Liver (tissue), 9 donors: ENCODE results near the gene NOL4L. TPM values are rescaled to one million over a fixed set of nuclear protein-coding genes. Genes with fewer than 3 reads are reported as not detected.

Experiments used
- DNase-seq: peaks from one replicate; pipeline ENCODE4 v3.0.0-alpha.2; 2017; ENCODE audit warnings: low spot score
- H3K27ac ChIP-seq, 2 donors: one replicate each; pipeline ENCODE4 v1.7.0; 2013; ENCODE audit warnings: inconsistent platforms in 2 of 2, low read length in 2 of 2, control low read depth in 1 of 2, low read depth in 1 of 2, mild to moderate bottlenecking in 1 of 2
- H3K27me3 ChIP-seq, 4 donors: one replicate each; pipeline versions ENCODE4 v1.6.1 to v1.7.0; 2013; ENCODE audit warnings: low read length in 3 of 4, inconsistent platforms in 1 of 4, mild to moderate bottlenecking in 1 of 4, moderate library complexity in 1 of 4; ENCODE audit not compliant: control insufficient read depth in 4 of 4, insufficient read depth in 4 of 4
- H3K36me3 ChIP-seq, 4 donors: one replicate each; pipeline versions ENCODE4 v1.6.1 to v1.7.0; 2013; ENCODE audit warnings: low read length in 3 of 4, mild to moderate bottlenecking in 3 of 4, low read depth in 1 of 4, moderate library complexity in 1 of 4; ENCODE audit not compliant: control insufficient read depth in 4 of 4, insufficient read depth in 3 of 4
- H3K4me1 ChIP-seq, 4 donors: one replicate each; pipeline versions ENCODE4 v1.6.1 to v1.7.0; 2013; ENCODE audit warnings: low read length in 3 of 4, mild to moderate bottlenecking in 3 of 4, moderate library complexity in 1 of 4; ENCODE audit not compliant: control insufficient read depth in 4 of 4, insufficient read depth in 4 of 4
- H3K4me3 ChIP-seq, 3 donors: one replicate each; pipeline versions ENCODE4 v1.6.1 to v1.7.0; 2013; ENCODE audit warnings: low read length in 3 of 3, control low read depth in 1 of 3, low read depth in 1 of 3, mild to moderate bottlenecking in 1 of 3
- H3K9ac ChIP-seq, 2 donors: one replicate each; pipeline ENCODE4 v1.7.0; 2013; ENCODE audit warnings: low read length in 2 of 2, mild to moderate bottlenecking in 2 of 2, moderate library complexity in 2 of 2, control low read depth in 1 of 2, low read depth in 1 of 2
- H3K9me3 ChIP-seq, 4 donors: one replicate each; pipeline versions ENCODE4 v1.6.1 to v1.7.0; 2013; ENCODE audit warnings: low read length in 3 of 4; ENCODE audit not compliant: control insufficient read depth in 4 of 4
- FOXA1 ChIP-seq: IDR thresholded peaks from 2 replicates; pipeline ENCODE4 v1.6.1; 2016; ENCODE audit warnings: antibody characterized with exemption
- GABPA ChIP-seq, 2 donors: IDR thresholded peaks in 1 of 2; conservative IDR thresholded peaks in 1 of 2; 2 replicates each; pipeline ENCODE4 v1.6.1; 2016; ENCODE audit warnings: antibody characterized with exemption in 2 of 2, mild to moderate bottlenecking in 1 of 2, moderate library complexity in 1 of 2
- HNF4A ChIP-seq, 2 donors: conservative IDR thresholded peaks; 2 replicates each; pipeline ENCODE4 v1.6.1; 2016; ENCODE audit warnings: antibody characterized with exemption in 2 of 2, mild to moderate bottlenecking in 2 of 2
- HNF4G ChIP-seq: IDR thresholded peaks from 2 replicates; pipeline ENCODE4 v1.6.1; 2016; ENCODE audit warnings: antibody characterized with exemption
- NR2F2 ChIP-seq: IDR thresholded peaks from 2 replicates; pipeline ENCODE4 v1.6.1; 2016; ENCODE audit warnings: antibody characterized with exemption
- RAD21 ChIP-seq, 2 donors: IDR thresholded peaks; 2 replicates each; pipeline ENCODE4 v1.6.1; 2016; ENCODE audit warnings: antibody characterized with exemption in 2 of 2, mild to moderate bottlenecking in 2 of 2
- TAF1 ChIP-seq: conservative IDR thresholded peaks from 2 replicates; pipeline ENCODE4 v1.6.1; 2016; ENCODE audit warnings: antibody characterized with exemption, mild to moderate bottlenecking
- YY1 ChIP-seq: IDR thresholded peaks from 2 replicates; pipeline ENCODE4 v1.6.1; 2016; ENCODE audit warnings: antibody characterized with exemption, mild to moderate bottlenecking
- WGBS: extraction: QIAGEN DNeasy Blood & Tissue Kit; methylation state at CpG from one replicate; pipeline ENCODE4 v1.1.7; 2013; 5-methylcytosine and 5-hydroxymethylcytosine counted together
- polyA plus RNA-seq, 2 donors: library from polyadenylated mRNA; stranded (reverse) in 1 of 2; unstranded in 1 of 2; fragments of 200-250 nt in 1 of 2; fragments of >200 nt in 1 of 2; fragmentation: Nextera tagmentation in 1 of 2; extraction: Ambion mirVana in 1 of 2; gene quantifications; one replicate each; pipeline versions ENCODE4 v1.2.1 to v1.2.3, GENCODE V29; 2013 to 2015
- total RNA-seq, 2 donors: library from RNA; depleted of rRNA; stranded (reverse); fragments of >200 nt; gene quantifications; one replicate each; pipeline ENCODE4 v1.2.3, GENCODE V29; 2014
- TF ChIP-seq, protein P1 (sequence below): IDR thresholded peaks from 2 replicates; pipeline ENCODE4 v1.6.1; 2016; ENCODE audit warnings: antibody characterized with exemption
- TF ChIP-seq, protein P2 (sequence below): fragments of 150-350 bp; IDR thresholded peaks from 2 replicates; pipeline ENCODE4 v1.5.1; 2017; ENCODE audit warnings: improper control_type of control experiment, low read depth, low read length; ENCODE audit not compliant: missing input control
- TF ChIP-seq, protein P3 (sequence below): IDR thresholded peaks from 2 replicates; pipeline ENCODE4 v1.6.1; 2016; ENCODE audit warnings: antibody characterized with exemption, mild to moderate bottlenecking
- TF ChIP-seq, protein P4 (sequence below): IDR thresholded peaks from 2 replicates; pipeline ENCODE4 v1.6.1; 2016; ENCODE audit warnings: antibody characterized with exemption
- donor health status: healthy.
- donor health status: healthy.
- donor health status: healthy.
- donor health status: healthy.
- donor health status: healthy.

The NOL4L gene
- total and polyA plus RNA-seq, 4 donors, result 2.2 to 6.8 (median 4.3) TPM

DNA sequence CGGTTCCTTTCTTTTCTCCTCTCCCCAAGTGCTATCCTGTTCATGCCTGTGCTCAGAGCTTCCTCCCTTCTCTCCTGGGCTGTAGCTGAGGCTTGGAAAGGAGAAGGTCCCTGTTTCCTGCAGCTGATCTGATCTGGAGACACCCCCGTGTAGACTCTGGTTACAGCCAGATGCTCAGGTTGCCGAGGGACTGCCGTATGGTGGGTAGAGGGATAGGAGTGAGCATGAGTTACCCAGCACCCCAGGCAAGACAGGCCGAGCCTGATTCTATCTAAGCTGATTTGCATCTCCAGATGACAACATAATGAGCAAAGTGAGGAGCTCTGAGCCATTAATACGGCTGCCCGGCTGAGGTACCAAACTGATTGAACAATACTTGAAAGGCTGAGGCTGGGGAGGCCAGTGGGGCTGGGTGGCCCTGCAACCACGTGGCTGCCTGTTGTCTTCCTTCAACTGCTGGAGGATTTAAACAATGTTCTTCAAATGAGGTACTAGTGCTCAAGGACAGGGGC is 135.2 kb downstream of the NOL4L start:
- no peak overlapping the region for H3K4me3 ChIP-seq
- no peak for DNase-seq
- H3K36me3 ChIP-seq, result peaks cover 0 to 37% (median 14%) of the 10 kb centered on the region in 4 donors
- H3K9me3 ChIP-seq, result no peaks in the 10 kb centered on the region
- no peak overlapping the region for H3K27ac ChIP-seq
- WGBS, result 63% methylated on average over 8 of the region's 8 CpGs
- no peak overlapping the region for H3K9ac ChIP-seq
- no peak for TF ChIP-seq HNF4A (conservative IDR thresholded peaks at IDR 0.05)
- H3K4me1 ChIP-seq, result peaks cover 0 to 18% (median 6%) of the 10 kb centered on the region in 4 donors
- no peaks in the 10 kb centered on the region for H3K27me3 ChIP-seq

DNA sequence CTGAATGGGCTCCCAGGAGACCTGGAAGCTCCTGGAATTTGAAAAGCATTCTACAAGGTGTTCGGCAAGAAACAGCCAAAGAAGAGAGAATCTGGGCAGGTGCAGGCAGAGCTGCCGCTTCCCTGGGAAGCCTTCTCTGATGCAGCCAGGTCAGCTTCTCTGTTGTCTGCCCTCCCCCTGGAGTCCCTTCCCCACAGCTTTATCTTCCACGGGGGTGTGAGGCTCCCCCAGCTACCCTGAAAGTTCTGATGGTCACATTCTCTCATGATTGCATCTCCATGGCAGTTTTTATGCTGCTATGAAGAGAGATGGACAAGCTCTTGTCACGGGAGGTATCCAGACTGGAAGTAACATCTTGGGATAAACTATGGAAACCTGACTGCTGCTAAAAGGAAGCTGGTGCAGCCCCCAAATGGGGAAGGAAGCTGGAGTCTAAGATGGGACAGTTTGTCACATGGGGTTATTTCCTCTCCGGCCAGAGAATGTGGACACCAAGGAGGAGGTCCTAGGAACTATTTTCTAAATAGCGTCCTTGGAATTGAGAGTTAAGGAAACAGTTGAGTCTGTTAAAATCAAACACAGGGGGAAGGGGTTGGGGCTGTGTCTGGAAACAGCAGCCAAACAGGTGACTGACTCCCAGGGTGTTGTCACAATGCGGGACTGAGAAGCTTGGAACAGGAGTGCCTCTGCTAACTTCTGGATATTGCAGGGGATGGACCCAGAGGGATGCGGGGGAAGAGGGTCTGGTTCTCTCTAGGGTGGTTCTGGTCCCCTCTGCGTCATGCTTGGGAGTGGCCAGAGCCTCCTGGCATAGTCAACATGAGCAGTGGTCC is 135.9 kb downstream of the NOL4L start:
- peaks cover 2 to 18% (median 6%) of the 10 kb centered on the region in 4 donors for H3K4me1 ChIP-seq
- TF ChIP-seq FOXA1 (no peak), GABPA (IDR thresholded peaks at IDR 0.05 in 1 of 2, conservative IDR thresholded peaks at IDR 0.05 in 1 of 2) (no peak), NR2F2 (no peak), RAD21 (IDR thresholded peaks at IDR 0.05) (no peak)
- TF ChIP-seq, protein P1, sequence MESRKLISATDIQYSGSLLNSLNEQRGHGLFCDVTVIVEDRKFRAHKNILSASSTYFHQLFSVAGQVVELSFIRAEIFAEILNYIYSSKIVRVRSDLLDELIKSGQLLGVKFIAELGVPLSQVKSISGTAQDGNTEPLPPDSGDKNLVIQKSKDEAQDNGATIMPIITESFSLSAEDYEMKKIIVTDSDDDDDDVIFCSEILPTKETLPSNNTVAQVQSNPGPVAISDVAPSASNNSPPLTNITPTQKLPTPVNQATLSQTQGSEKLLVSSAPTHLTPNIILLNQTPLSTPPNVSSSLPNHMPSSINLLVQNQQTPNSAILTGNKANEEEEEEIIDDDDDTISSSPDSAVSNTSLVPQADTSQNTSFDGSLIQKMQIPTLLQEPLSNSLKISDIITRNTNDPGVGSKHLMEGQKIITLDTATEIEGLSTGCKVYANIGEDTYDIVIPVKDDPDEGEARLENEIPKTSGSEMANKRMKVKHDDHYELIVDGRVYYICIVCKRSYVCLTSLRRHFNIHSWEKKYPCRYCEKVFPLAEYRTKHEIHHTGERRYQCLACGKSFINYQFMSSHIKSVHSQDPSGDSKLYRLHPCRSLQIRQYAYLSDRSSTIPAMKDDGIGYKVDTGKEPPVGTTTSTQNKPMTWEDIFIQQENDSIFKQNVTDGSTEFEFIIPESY, result no peak
- TF ChIP-seq, protein P2, sequence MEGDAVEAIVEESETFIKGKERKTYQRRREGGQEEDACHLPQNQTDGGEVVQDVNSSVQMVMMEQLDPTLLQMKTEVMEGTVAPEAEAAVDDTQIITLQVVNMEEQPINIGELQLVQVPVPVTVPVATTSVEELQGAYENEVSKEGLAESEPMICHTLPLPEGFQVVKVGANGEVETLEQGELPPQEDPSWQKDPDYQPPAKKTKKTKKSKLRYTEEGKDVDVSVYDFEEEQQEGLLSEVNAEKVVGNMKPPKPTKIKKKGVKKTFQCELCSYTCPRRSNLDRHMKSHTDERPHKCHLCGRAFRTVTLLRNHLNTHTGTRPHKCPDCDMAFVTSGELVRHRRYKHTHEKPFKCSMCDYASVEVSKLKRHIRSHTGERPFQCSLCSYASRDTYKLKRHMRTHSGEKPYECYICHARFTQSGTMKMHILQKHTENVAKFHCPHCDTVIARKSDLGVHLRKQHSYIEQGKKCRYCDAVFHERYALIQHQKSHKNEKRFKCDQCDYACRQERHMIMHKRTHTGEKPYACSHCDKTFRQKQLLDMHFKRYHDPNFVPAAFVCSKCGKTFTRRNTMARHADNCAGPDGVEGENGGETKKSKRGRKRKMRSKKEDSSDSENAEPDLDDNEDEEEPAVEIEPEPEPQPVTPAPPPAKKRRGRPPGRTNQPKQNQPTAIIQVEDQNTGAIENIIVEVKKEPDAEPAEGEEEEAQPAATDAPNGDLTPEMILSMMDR, result no peak
- no peak overlapping the region for H3K27ac ChIP-seq
- H3K9ac ChIP-seq, result no peak overlapping the region
- no peak for DNase-seq
- 74% methylated on average over 9 of the region's 9 CpGs for WGBS
- H3K4me3 ChIP-seq, result no peak overlapping the region
- peaks cover 0 to 35% (median 14%) of the 10 kb centered on the region in 4 donors for H3K36me3 ChIP-seq
- no peaks in the 10 kb centered on the region for H3K27me3 ChIP-seq
- H3K9me3 ChIP-seq, result no peaks in the 10 kb centered on the region

DNA sequence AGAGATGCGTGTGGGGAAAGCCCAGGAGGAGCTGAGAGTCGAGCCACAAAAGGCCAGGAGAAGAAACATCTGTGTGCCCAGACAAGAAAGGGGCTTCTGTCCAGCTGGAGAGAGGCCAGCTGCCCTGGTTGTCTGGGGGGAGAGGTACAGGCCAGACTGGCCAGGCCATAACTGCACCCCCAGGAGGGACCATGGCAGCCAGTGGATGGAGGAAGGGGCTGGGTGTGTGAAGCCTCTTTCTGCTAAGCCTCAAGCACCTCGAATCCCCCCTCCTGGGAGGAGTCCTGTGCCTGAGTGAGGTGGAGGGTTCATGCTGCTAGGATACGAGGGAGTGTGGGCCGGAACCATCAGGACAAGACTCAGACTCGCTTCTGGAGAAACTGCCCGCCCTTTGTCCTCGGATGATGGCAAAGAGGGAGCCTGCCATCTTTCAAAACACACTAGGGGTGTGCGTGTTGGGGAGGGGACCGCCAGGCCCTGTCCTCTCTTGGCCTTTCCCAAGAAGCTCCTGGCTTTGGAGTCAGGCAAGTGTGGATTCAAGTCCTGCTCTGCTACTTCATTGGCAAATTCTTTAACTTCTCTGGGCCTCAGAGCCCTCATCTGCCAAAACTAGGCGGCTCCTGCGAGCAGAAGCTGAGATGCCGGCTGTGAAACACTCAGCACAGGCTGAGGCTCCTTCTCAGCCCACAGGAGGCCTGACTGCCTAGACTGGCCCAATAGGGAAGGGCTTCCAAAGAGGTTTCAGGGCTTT is 136.7 kb downstream of the NOL4L start:
- Histone ChIP-seq H3K27ac (no peak overlapping the region), H3K27me3 (no peaks in the 10 kb centered on the region), H3K9ac (no peak overlapping the region), H3K36me3 (peaks cover 0 to 27% (median 12%) of the 10 kb centered on the region in 4 donors), H3K4me1 (peaks cover 2 to 18% (median 6%) of the 10 kb centered on the region in 4 donors), H3K4me3 (no peak overlapping the region), H3K9me3 (no peaks in the 10 kb centered on the region)
- no peak for DNase-seq
- no peak for TF ChIP-seq HNF4A (conservative IDR thresholded peaks at IDR 0.05)
- TF ChIP-seq HNF4G, result no peak
- no peak for TF ChIP-seq TAF1
- TF ChIP-seq YY1, result no peak
- TF ChIP-seq, protein P3, sequence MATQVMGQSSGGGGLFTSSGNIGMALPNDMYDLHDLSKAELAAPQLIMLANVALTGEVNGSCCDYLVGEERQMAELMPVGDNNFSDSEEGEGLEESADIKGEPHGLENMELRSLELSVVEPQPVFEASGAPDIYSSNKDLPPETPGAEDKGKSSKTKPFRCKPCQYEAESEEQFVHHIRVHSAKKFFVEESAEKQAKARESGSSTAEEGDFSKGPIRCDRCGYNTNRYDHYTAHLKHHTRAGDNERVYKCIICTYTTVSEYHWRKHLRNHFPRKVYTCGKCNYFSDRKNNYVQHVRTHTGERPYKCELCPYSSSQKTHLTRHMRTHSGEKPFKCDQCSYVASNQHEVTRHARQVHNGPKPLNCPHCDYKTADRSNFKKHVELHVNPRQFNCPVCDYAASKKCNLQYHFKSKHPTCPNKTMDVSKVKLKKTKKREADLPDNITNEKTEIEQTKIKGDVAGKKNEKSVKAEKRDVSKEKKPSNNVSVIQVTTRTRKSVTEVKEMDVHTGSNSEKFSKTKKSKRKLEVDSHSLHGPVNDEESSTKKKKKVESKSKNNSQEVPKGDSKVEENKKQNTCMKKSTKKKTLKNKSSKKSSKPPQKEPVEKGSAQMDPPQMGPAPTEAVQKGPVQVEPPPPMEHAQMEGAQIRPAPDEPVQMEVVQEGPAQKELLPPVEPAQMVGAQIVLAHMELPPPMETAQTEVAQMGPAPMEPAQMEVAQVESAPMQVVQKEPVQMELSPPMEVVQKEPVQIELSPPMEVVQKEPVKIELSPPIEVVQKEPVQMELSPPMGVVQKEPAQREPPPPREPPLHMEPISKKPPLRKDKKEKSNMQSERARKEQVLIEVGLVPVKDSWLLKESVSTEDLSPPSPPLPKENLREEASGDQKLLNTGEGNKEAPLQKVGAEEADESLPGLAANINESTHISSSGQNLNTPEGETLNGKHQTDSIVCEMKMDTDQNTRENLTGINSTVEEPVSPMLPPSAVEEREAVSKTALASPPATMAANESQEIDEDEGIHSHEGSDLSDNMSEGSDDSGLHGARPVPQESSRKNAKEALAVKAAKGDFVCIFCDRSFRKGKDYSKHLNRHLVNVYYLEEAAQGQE, result no peak
- TF ChIP-seq GABPA (IDR thresholded peaks at IDR 0.05 in 1 of 2, conservative IDR thresholded peaks at IDR 0.05 in 1 of 2), result no peak
- TF ChIP-seq, protein P4, sequence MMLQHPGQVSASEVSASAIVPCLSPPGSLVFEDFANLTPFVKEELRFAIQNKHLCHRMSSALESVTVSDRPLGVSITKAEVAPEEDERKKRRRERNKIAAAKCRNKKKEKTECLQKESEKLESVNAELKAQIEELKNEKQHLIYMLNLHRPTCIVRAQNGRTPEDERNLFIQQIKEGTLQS, result no peak
- WGBS, result 88% methylated on average over 13 of the region's 13 CpGs
